Activated naive CD4-positive, alpha-beta T cell treated with anti-CD3 and anti-CD28 coated beads, Interleukin-2, amount 10 ng/mL, durations not matched to agents 7 days and 5 days (primary cell): ENCODE data around the gene KLC3.

Experiments
- CTCF ChIA-PET: fragments of 350-600 bp; sonication (Branson Sonifier 250); formaldehyde crosslinking; loops from one replicate; lab custom pipeline; 2021; ENCODE audit warnings: antibody characterized with exemption; lab: Charles Lee
- DNase-seq: peaks from one replicate; pipeline ENCODE4 v3.0.0-alpha.2; 2020
- H3K27ac Mint-ChIP-seq: one replicate; pipeline ENCODE4 v1.8.0; 2021; ENCODE audit warnings: mild to moderate bottlenecking, moderate library complexity, mixed read lengths
- H3K27me3 Mint-ChIP-seq: one replicate; pipeline ENCODE4 v1.8.0; 2021; ENCODE audit warnings: mild to moderate bottlenecking, mixed read lengths
- H3K36me3 Mint-ChIP-seq: one replicate; pipeline ENCODE4 v1.8.0; 2021; ENCODE audit warnings: mixed read lengths
- H3K4me1 Mint-ChIP-seq: one replicate; pipeline ENCODE4 v1.8.0; 2021; ENCODE audit warnings: mixed read lengths
- H3K4me3 Mint-ChIP-seq: one replicate; pipeline ENCODE4 v1.8.0; 2021; ENCODE audit warnings: mild to moderate bottlenecking, moderate library complexity, mixed read lengths
- H3K9me3 Mint-ChIP-seq: one replicate; pipeline ENCODE4 v1.8.0; 2021; ENCODE audit warnings: mixed read lengths

KLC3 gene

GRCh38 chr19:45347570-45348366 is 7.2 kb downstream of the KLC3 start:
- H3K9me3 Mint-ChIP-seq = no peaks in the 10 kb centered on the region
- peaks cover 3% of the 10 kb centered on the region for H3K36me3 Mint-ChIP-seq
- no peak overlapping the region for H3K27ac Mint-ChIP-seq
- CTCF ChIA-PET = no interaction called here
- DNase-seq = no peak
- H3K27me3 Mint-ChIP-seq = peaks cover 28% of the 10 kb centered on the region
- no peaks in the 10 kb centered on the region for H3K4me1 Mint-ChIP-seq
- H3K4me3 Mint-ChIP-seq = no peak overlapping the region

- CTCF ChIA-PET = no interaction called here
- H3K36me3 Mint-ChIP-seq = peaks cover 3% of the 10 kb centered on the region
- no peaks in the 10 kb centered on the region for H3K4me1 Mint-ChIP-seq
- H3K27me3 Mint-ChIP-seq = peaks cover 28% of the 10 kb centered on the region
- no peak for DNase-seq
- H3K9me3 Mint-ChIP-seq = no peaks in the 10 kb centered on the region
- no peak overlapping the region for H3K4me3 Mint-ChIP-seq
- H3K27ac Mint-ChIP-seq = no peak overlapping the region
These were observed 8.0 kb downstream of the KLC3 start for GRCh38 chr19:45348367-45349125.

GRCh38 chr19:45349126-45349415 is 8.5 kb downstream of the KLC3 start:
- DNase-seq = no peak
- Mint-ChIP-seq H3K9me3 (no peaks in the 10 kb centered on the region), H3K27me3 (peaks cover 28% of the 10 kb centered on the region), H3K36me3 (peaks cover 3% of the 10 kb centered on the region), H3K4me1 (no peaks in the 10 kb centered on the region), H3K27ac (no peak overlapping the region), H3K4me3 (no peak overlapping the region)
- CTCF ChIA-PET = no interaction called here

DNA sequence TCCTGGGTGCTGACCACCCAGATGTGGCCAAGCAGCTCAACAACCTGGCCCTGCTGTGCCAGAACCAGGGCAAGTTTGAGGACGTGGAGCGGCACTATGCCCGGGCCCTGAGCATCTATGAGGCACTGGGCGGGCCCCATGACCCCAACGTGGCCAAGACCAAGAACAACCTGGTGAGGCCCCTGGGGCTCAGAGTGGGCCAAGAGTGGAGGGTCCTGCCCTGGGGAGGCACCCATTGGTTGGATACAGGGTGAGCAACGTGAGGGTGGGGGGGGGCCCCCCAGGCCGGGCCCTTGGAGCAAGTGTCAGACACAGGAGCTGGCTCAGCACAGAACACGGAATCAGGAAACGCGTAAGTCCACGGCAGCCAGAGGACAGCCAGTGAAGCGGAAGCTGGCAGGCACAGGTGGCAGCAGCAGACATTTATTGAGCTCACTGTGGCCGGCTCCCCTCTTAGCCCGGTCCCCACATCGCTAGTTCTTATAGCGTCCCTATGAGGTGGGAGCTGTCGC is 8.9 kb downstream of the KLC3 start:
- H3K4me3 Mint-ChIP-seq = no peak overlapping the region
- DNase-seq = no peak
- no peaks in the 10 kb centered on the region for H3K9me3 Mint-ChIP-seq
- CTCF ChIA-PET = no interaction called here
- H3K4me1 Mint-ChIP-seq = peaks cover 2% of the 10 kb centered on the region
- peaks cover 24% of the 10 kb centered on the region for H3K27me3 Mint-ChIP-seq
- no peak overlapping the region for H3K27ac Mint-ChIP-seq
- H3K36me3 Mint-ChIP-seq = peaks cover 5% of the 10 kb centered on the region

DNA sequence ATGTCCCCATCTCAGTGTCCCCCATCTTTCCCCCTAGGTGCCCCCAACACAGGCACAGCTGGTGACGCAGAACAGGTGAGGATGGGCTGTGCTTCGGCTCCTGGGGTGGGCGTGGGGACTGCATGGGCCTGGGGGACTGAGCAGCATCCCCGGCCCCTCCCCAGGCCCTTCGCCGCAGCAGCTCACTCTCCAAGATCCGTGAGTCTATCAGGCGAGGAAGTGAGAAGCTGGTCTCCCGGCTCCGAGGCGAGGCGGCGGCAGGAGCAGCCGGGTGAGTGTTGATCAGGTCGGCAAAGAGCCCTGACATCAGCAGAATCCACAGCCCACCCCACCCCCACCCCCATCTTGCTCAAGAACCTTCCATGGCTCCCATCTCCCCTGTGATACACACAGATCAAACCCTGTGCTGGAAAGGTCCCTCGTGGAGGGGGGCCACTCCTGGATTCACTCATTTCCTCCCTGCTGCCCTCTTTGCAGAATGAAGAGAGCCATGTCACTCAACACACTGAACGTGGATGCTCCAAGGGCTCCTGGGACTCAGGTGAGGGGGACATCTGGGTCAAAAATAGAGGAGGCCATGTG is 10.0 kb downstream of the KLC3 start:
- peaks cover 9% of the 10 kb centered on the region for H3K36me3 Mint-ChIP-seq
- H3K4me3 Mint-ChIP-seq = no peak overlapping the region
- DNase-seq = no peak
- H3K9me3 Mint-ChIP-seq = no peaks in the 10 kb centered on the region
- H3K4me1 Mint-ChIP-seq = peaks cover 2% of the 10 kb centered on the region
- CTCF ChIA-PET = no interaction called here
- no peak overlapping the region for H3K27ac Mint-ChIP-seq
- peaks cover 16% of the 10 kb centered on the region for H3K27me3 Mint-ChIP-seq

GRCh38 chr19:45351401-45351952 is 10.9 kb downstream of the KLC3 start:
- peaks cover 8% of the 10 kb centered on the region for H3K27me3 Mint-ChIP-seq
- H3K9me3 Mint-ChIP-seq = no peaks in the 10 kb centered on the region
- H3K27ac Mint-ChIP-seq = no peak overlapping the region
- DNase-seq = no peak
- CTCF ChIA-PET = no interaction called here
- peaks cover 11% of the 10 kb centered on the region for H3K36me3 Mint-ChIP-seq
- H3K4me1 Mint-ChIP-seq = peaks cover 2% of the 10 kb centered on the region
- H3K4me3 Mint-ChIP-seq = no peak overlapping the region

- CTCF ChIA-PET = no interaction called here
- Mint-ChIP-seq H3K27ac (no peak overlapping the region), H3K36me3 (peaks cover 11% of the 10 kb centered on the region), H3K27me3 (peaks cover 2% of the 10 kb centered on the region), H3K4me3 (no peak overlapping the region), H3K9me3 (no peaks in the 10 kb centered on the region), H3K4me1 (peaks cover 2% of the 10 kb centered on the region)
- DNase-seq = no peak
These were observed 11.5 kb downstream of the KLC3 start for GRCh38 chr19:45352062-45352461.

DNA sequence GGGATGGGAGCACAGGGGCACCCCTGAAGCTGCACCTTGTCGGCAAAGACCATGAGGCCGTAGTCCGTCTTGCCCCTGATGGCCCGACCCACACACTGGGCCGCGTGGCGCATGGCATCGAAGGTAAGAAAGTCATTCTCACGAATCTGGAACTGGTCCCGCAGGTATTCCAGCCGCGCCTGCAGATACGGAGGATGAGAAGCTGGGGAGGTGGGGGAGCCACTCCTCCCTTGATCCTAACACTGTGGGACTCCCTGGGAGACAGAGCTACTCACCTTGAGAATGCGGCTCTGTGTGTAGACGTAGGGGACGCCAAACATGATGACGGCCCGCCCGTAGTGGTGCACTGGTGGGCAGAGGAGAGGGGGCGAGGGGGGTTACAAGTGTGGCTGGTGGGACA is 11.9 kb downstream of the KLC3 start:
- Mint-ChIP-seq H3K4me1 (peaks cover 2% of the 10 kb centered on the region), H3K9me3 (no peaks in the 10 kb centered on the region), H3K27ac (no peak overlapping the region), H3K4me3 (no peak overlapping the region), H3K27me3 (no peaks in the 10 kb centered on the region), H3K36me3 (peaks cover 11% of the 10 kb centered on the region)
- CTCF ChIA-PET = no interaction called here
- no peak for DNase-seq

DNA sequence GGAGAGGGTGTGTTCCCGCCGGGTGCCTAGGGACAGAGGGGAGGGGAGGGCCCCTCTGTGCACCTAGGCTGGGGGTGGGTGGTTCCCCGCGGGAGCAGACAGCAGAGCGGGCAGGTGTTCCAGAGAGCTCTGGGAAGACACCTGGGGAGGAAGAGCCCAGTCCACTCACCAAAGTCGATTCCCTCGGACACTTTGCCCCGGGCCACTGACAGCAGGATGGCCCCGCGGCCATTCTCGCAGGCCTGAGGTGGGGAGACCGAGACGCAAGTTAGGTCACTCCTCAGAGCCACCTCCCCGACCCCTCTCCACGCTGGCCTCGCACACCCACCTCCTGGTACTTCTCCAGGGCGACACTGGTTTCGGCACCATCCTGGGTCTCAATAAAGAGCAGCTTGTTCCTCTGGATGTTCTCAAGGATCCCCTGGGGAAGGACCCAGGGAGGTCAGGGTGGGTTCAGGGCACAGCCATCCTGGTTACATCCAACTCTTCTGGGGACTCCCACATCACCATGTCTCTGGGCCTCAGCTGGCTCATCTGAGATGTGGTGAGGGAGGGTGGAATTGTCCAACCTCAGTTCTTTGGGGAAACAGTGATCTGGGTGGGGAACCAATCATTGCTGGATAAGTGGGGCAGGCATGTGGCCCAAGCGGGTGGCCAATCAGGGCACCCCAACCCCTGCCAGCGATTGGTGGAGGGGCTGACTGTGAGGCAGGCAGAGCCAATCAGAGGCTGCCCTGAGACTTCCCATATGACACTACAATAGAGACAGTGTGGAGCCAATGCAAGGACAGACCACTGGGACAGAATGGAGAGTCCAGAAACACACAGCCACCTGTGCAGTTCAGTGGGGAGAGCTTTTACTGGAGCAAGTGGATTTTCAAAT is 12.6 kb downstream of the KLC3 start:
- Mint-ChIP-seq H3K27ac (no peak overlapping the region), H3K4me1 (peaks cover 2% of the 10 kb centered on the region), H3K9me3 (no peaks in the 10 kb centered on the region), H3K4me3 (no peak overlapping the region), H3K36me3 (peaks cover 11% of the 10 kb centered on the region), H3K27me3 (no peaks in the 10 kb centered on the region)
- CTCF ChIA-PET = interaction anchor here (1.0 kb wide), 1 partner anchor 15 kb away, joined by 4 read pairs; no protein-coding TSS in a partner anchor
- DNase-seq = no peak

- Mint-ChIP-seq H3K4me3 (no peak overlapping the region), H3K4me1 (peaks cover 2% of the 10 kb centered on the region), H3K27ac (no peak overlapping the region), H3K27me3 (no peaks in the 10 kb centered on the region), H3K9me3 (no peaks in the 10 kb centered on the region), H3K36me3 (peaks cover 11% of the 10 kb centered on the region)
- no peak for DNase-seq
- CTCF ChIA-PET = interaction anchor here (1.5 kb wide), 1 partner anchor 16 kb away, joined by 6 read pairs; no protein-coding TSS in a partner anchor
These were observed 13.8 kb downstream of the KLC3 start for GRCh38 chr19:45354241-45354842.

- Mint-ChIP-seq H3K27me3 (no peaks in the 10 kb centered on the region), H3K36me3 (peaks cover 14% of the 10 kb centered on the region), H3K27ac (no peak overlapping the region), H3K4me3 (no peak overlapping the region), H3K4me1 (peaks cover 2% of the 10 kb centered on the region), H3K9me3 (no peaks in the 10 kb centered on the region)
- no peak for DNase-seq
- CTCF ChIA-PET = interaction anchor here (1.5 kb wide), 1 partner anchor 17 kb away, joined by 6 read pairs; no protein-coding TSS in a partner anchor
These were observed 14.9 kb downstream of the KLC3 start for GRCh38 chr19:45355402-45355801.

DNA sequence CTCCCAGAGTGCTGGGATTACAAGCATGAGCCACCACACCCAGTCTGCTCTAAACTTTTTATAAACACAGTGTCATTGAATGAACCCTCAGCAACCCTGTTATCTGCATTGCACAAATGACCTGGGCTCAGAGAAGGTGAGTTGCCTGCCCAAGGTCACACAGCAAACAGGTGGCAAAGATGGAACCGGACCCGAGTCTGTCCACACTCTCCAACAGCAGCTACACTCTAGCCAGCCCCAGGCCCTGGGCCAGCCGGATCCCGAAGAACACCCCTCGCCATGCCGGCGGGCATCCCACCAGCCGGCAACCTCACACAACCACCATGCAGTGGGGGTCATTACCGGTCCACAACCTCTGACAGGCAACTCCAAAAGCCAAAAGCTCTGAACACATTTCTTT is 15.4 kb downstream of the KLC3 start:
- peaks cover 2% of the 10 kb centered on the region for H3K4me1 Mint-ChIP-seq
- H3K36me3 Mint-ChIP-seq = peaks cover 12% of the 10 kb centered on the region
- no peaks in the 10 kb centered on the region for H3K27me3 Mint-ChIP-seq
- no peak overlapping the region for H3K27ac Mint-ChIP-seq
- H3K9me3 Mint-ChIP-seq = no peaks in the 10 kb centered on the region
- no peak overlapping the region for H3K4me3 Mint-ChIP-seq
- DNase-seq = no peak
- CTCF ChIA-PET = interaction anchor here (1.1 kb wide), 1 partner anchor 17 kb away, joined by 5 read pairs; no protein-coding TSS in a partner anchor

- Mint-ChIP-seq H3K9me3 (no peaks in the 10 kb centered on the region), H3K36me3 (peaks cover 17% of the 10 kb centered on the region), H3K27me3 (no peaks in the 10 kb centered on the region), H3K4me3 (no peak overlapping the region), H3K27ac (no peak overlapping the region), H3K4me1 (peaks cover 2% of the 10 kb centered on the region)
- no peak for DNase-seq
- CTCF ChIA-PET = interaction anchor here (1.1 kb wide), 1 partner anchor 18 kb away, joined by 5 read pairs; no protein-coding TSS in a partner anchor
These were observed 16.4 kb downstream of the KLC3 start for GRCh38 chr19:45356760-45357444.
